ENCODE data around the gene PSMC5. TPM values are rescaled to one million over a fixed set of nuclear protein-coding genes. Genes with fewer than 3 reads are reported as not detected.
"Not testable (repeated sequence)": the region's sequence is repeated elsewhere in the genome, so short reads cannot be mapped to it uniquely, and the experiment has no call there.

The PSMC5 gene
- total and polyA plus RNA-seq, 8 donors, result 89.8 to 151 (median 133) TPM

- intact Hi-C loops (cut with DNase I); ATAC-seq; H3K4me1 ChIP-seq; H3K4me3 ChIP-seq; H3K36me3 ChIP-seq; DNase-seq; H3K27ac ChIP-seq; H3K9me3 ChIP-seq; H3K27me3 ChIP-seq: not testable (repeated sequence)
Observed at GRCh38 chr17:63874693-63875092, 47.5 kb downstream of the PSMC5 start.

GRCh38 chr17:63878413-63878812 is 51.2 kb downstream of the PSMC5 start:
- H3K9me3 ChIP-seq; intact Hi-C loops (cut with DNase I); H3K4me3 ChIP-seq; H3K4me1 ChIP-seq; H3K27me3 ChIP-seq; DNase-seq; H3K36me3 ChIP-seq; ATAC-seq; H3K27ac ChIP-seq: not testable (repeated sequence)

- ATAC-seq, result no peak
- Histone ChIP-seq H3K9me3 (no peaks in the 10 kb centered on the region), H3K27me3 (no peaks in the 10 kb centered on the region), H3K4me1 (no peaks in the 10 kb centered on the region), H3K27ac (no peak overlapping the region), H3K4me3 (no peak overlapping the region), H3K36me3 (no peaks in the 10 kb centered on the region)
- TF ChIP-seq, protein P1, sequence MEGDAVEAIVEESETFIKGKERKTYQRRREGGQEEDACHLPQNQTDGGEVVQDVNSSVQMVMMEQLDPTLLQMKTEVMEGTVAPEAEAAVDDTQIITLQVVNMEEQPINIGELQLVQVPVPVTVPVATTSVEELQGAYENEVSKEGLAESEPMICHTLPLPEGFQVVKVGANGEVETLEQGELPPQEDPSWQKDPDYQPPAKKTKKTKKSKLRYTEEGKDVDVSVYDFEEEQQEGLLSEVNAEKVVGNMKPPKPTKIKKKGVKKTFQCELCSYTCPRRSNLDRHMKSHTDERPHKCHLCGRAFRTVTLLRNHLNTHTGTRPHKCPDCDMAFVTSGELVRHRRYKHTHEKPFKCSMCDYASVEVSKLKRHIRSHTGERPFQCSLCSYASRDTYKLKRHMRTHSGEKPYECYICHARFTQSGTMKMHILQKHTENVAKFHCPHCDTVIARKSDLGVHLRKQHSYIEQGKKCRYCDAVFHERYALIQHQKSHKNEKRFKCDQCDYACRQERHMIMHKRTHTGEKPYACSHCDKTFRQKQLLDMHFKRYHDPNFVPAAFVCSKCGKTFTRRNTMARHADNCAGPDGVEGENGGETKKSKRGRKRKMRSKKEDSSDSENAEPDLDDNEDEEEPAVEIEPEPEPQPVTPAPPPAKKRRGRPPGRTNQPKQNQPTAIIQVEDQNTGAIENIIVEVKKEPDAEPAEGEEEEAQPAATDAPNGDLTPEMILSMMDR (IDR thresholded peaks at IDR 0.05), result no peak
- intact Hi-C loops (cut with DNase I), result no loop called here
- no peak for DNase-seq
Observed at GRCh38 chr17:63880706-63881105, 53.5 kb downstream of the PSMC5 start.

GRCh38 chr17:63881337-63881736 is 54.1 kb downstream of the PSMC5 start:
- DNase-seq; H3K9me3 ChIP-seq; H3K27me3 ChIP-seq; ATAC-seq; intact Hi-C loops (cut with DNase I); H3K4me3 ChIP-seq; H3K36me3 ChIP-seq; H3K4me1 ChIP-seq; H3K27ac ChIP-seq: not testable (repeated sequence)

Other genes with a start within 250 kb of the PSMC5 start
- gene TACO1, start 226.5 kb upstream of the PSMC5 start, total RNA-seq, result 10 to 100 TPM; 18.2 to 18.5 TPM
- 10 to 100 TPM; 15.1 to 20.2 (median 17.8) TPM for gene TACO1, start 226.5 kb upstream of the PSMC5 start, polyA plus RNA-seq (ENCODE audit: insufficient read length in 6 of 6)
- gene MAP3K3, start 205.0 kb upstream of the PSMC5 start, total RNA-seq, result 10 to 100 TPM; 44.2 to 58.3 TPM
- gene MAP3K3, start 205.0 kb upstream of the PSMC5 start, polyA plus RNA-seq (ENCODE audit: insufficient read length in 6 of 6), result 10 to 100 TPM; 41.3 to 44.6 (median 42.8) TPM
- 10 to 100 TPM; 19.1 to 30.7 TPM for gene LIMD2, start 127.3 kb upstream of the PSMC5 start, total RNA-seq
- gene LIMD2, start 127.3 kb upstream of the PSMC5 start, polyA plus RNA-seq (ENCODE audit: insufficient read length in 6 of 6), result 10 to 100 TPM; 29.9 to 44.9 (median 36.8) TPM
- gene STRADA, start 85.6 kb upstream of the PSMC5 start, total RNA-seq, result 10 to 100 TPM; 28.1 to 37.2 TPM
- gene STRADA, start 85.6 kb upstream of the PSMC5 start, polyA plus RNA-seq (ENCODE audit: insufficient read length in 6 of 6), result 10 to 100 TPM; 72.4 to 87.5 (median 83.6) TPM
- 100 to 1,000 TPM in 1 of 2 donors, 10 to 100 TPM in 1; 81.6 to 111 TPM for gene CCDC47, start 53.8 kb upstream of the PSMC5 start, total RNA-seq
- gene CCDC47, start 53.8 kb upstream of the PSMC5 start, polyA plus RNA-seq (ENCODE audit: insufficient read length in 6 of 6), result 100 to 1,000 TPM in 2 of 6 donors, 10 to 100 TPM in 4; 86.0 to 105 (median 89.4) TPM
- 10 to 100 TPM; 79.2 to 82.0 TPM for gene DDX42, start 53.3 kb upstream of the PSMC5 start, total RNA-seq
- 100 to 1,000 TPM; 206 to 239 (median 221) TPM for gene DDX42, start 53.3 kb upstream of the PSMC5 start, polyA plus RNA-seq (ENCODE audit: insufficient read length in 6 of 6)
- 10 to 100 TPM; 32.1 to 47.4 TPM for gene FTSJ3, start 232 bp downstream of the PSMC5 start, total RNA-seq
- 10 to 100 TPM; 57.1 to 88.5 (median 69.8) TPM for gene FTSJ3, start 232 bp downstream of the PSMC5 start, polyA plus RNA-seq (ENCODE audit: insufficient read length in 6 of 6)
- gene SMARCD2, start 15.3 kb downstream of the PSMC5 start, total RNA-seq, result 10 to 100 TPM; 59.2 to 82.5 TPM
- 100 to 1,000 TPM; 114 to 147 (median 131) TPM for gene SMARCD2, start 15.3 kb downstream of the PSMC5 start, polyA plus RNA-seq (ENCODE audit: insufficient read length in 6 of 6)
- not detected for gene CSH2, start 46.2 kb downstream of the PSMC5 start, total RNA-seq
- 1 to 10 TPM in 1 of 6 donors, under 1 TPM in 2, not detected in 3; 0.20 to 6.7 (median 0.23) TPM for gene CSH2, start 46.2 kb downstream of the PSMC5 start, polyA plus RNA-seq (ENCODE audit: insufficient read length in 6 of 6)
- not detected for gene GH2, start 54.5 kb downstream of the PSMC5 start, total RNA-seq
- under 1 TPM in 1 of 6 donors, not detected in 5; 0.26 TPM for gene GH2, start 54.5 kb downstream of the PSMC5 start, polyA plus RNA-seq (ENCODE audit: insufficient read length in 6 of 6)
- gene CSH1, start 69.1 kb downstream of the PSMC5 start, total RNA-seq, result not detected
- gene CSH1, start 69.1 kb downstream of the PSMC5 start, polyA plus RNA-seq (ENCODE audit: insufficient read length in 6 of 6), result 10 to 100 TPM in 1 of 6 donors, 1 to 10 TPM in 1, under 1 TPM in 3, not detected in 1; 0.26 to 21.3 (median 0.46) TPM
- gene CSHL1, start 83.8 kb downstream of the PSMC5 start, total RNA-seq, result not detected
- under 1 TPM in 1 of 6 donors, not detected in 5; 0.78 TPM for gene CSHL1, start 83.8 kb downstream of the PSMC5 start, polyA plus RNA-seq (ENCODE audit: insufficient read length in 6 of 6)
- gene GH1, start 91.4 kb downstream of the PSMC5 start, total RNA-seq, result not detected
- gene GH1, start 91.4 kb downstream of the PSMC5 start, polyA plus RNA-seq (ENCODE audit: insufficient read length in 6 of 6), result not detected
- 1 to 10 TPM; 2.7 to 3.5 TPM for gene CD79B, start 104.9 kb downstream of the PSMC5 start, total RNA-seq
- 1 to 10 TPM; 1.8 to 3.2 (median 2.0) TPM for gene CD79B, start 104.9 kb downstream of the PSMC5 start, polyA plus RNA-seq (ENCODE audit: insufficient read length in 6 of 6)
- gene SCN4A, start 145.5 kb downstream of the PSMC5 start, total RNA-seq, result under 1 TPM; 0.05 to 0.17 TPM
- under 1 TPM; 0.39 to 0.88 (median 0.60) TPM for gene SCN4A, start 145.5 kb downstream of the PSMC5 start, polyA plus RNA-seq (ENCODE audit: insufficient read length in 6 of 6)
- 1 to 10 TPM; 1.0 to 5.0 TPM for gene PRR29, start 170.9 kb downstream of the PSMC5 start, total RNA-seq
- gene PRR29, start 170.9 kb downstream of the PSMC5 start, polyA plus RNA-seq (ENCODE audit: insufficient read length in 6 of 6), result 1 to 10 TPM; 5.5 to 9.6 (median 6.4) TPM
- gene ICAM2, start 193.2 kb downstream of the PSMC5 start, total RNA-seq, result 10 to 100 TPM; 32.3 to 46.9 TPM
- gene ICAM2, start 193.2 kb downstream of the PSMC5 start, polyA plus RNA-seq (ENCODE audit: insufficient read length in 6 of 6), result 10 to 100 TPM; 43.1 to 55.4 (median 47.2) TPM

Data from left lung (tissue), 10 donors.